ENCODE data around the gene LTC4S.

Gene LTC4S

DNA sequence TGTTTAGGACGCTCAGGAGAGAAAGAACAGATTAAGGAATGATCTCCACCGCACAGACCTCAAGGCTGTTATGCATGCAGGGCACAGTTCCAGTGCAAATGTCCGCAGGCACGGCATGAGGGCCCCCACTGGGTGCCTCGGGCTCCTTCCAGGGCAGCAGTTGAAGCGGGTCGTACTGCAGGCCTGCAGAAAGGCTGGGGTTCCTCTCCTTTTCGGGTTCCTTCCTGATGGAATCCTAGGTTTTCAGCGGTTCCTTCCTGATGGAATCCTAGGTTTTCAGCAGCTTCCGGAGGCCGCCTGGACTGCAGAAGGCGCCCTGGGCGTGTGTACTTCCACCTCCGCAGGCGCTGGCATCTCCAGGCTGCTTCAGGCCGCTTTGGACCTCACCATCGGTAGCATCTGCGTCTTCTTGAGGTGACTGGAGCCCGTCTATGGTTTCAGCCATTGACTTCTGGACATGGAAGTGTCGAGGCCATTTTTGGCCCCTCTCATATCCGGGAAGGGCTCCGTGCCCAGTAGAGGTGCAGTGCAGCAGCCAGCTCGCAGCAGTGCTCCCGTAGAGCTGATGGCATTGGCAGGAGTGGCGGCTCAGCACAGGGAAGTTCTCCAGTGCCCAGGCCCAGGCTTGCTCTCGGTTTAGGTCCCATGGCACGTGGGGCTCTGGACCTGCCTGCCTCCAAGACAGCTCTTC is 18.5 kb downstream of the LTC4S start:
- DNase-seq (ENCODE audit: low spot score), result no peak

GRCh38 chr5:179812997-179813607 is 19.3 kb downstream of the LTC4S start:
- no peak for DNase-seq (ENCODE audit: low spot score)

DNA sequence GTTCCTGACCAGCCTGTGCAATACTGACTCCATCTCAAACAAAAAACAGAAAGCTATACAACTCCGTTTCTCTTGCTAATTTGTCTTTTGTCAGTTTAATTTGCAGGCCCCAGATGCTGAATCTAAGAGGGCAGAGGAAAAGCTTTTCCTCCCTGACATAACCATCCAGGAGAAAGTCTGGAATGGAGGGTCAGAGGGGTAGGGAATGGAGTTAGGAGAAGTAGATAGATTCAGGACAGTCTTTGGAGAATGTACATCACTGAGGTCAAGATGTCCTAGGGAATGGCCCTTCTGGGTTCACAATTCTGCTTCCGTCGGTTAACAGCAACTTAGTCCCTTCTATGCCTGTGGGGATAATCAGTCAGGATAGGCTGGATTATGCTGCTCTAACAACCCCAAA is 20.3 kb downstream of the LTC4S start:
- DNase-seq (ENCODE audit: low spot score), result no peak

DNA sequence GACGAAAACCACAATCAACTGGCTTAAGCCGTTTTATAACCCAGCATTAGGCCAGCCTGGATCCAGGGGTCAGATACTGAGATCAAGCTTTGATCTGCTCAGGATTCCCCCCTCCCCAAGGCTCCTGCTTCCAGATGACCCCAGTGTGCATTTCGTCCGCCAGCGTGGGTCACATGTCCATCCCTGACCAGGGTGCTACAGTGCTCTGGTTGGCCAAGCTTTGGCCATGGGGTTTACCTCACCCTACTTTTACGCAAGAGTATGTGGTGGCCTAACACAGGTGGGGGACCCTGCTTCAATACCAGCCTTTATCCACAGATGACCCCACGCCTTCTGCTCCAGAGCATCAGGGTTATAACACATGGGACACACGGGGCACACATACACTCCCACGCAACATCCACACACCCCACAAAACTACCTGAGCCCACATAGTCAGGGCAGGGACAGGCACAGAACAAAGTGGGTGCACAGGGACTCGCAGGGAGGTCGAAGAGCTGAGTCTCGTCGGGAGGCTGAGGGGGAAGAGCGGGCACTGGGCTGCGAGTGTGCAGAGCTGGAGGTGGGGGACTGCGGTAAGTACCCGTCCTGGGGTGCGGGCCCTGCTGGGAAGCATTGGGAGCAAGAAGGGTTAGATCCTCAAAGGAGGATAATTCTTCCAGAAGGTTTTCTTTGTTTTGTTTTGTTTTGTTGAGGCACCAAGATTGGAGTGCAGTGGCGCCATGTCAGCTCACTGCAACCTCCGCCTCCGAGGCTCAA is 21.9 kb downstream of the LTC4S start:
- DNase-seq (ENCODE audit: low spot score), result no peak

GRCh38 chr5:179816401-179816795 is 22.6 kb downstream of the LTC4S start:
- DNase-seq (ENCODE audit: low spot score), result no peak

- peak; percentile 60 for DNase-seq (ENCODE audit: low spot score)
These were observed 23.1 kb downstream of the LTC4S start for GRCh38 chr5:179816796-179817469.

DNA sequence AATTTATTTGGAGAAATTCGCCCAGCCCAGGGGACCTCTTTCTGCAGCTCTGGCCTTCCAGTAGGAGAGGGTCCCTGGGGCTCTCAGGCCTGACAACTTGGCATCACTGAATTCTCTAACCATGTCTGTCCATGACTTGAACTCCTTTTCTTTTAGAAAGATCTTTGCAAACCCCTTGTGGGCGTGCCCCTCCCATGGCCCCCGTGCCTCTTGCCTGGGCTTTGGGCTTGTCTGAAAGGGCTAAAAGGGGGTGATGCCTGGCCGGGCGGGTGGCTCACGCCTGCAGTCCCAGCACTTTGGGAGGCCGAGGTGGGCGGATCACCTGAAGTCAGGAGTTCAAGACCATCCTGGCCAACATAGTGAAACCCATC is 23.7 kb downstream of the LTC4S start:
- no peak for DNase-seq (ENCODE audit: low spot score)

- DNase-seq (ENCODE audit: low spot score), result no peak
These were observed 24.3 kb downstream of the LTC4S start for GRCh38 chr5:179817890-179818745.

DNA sequence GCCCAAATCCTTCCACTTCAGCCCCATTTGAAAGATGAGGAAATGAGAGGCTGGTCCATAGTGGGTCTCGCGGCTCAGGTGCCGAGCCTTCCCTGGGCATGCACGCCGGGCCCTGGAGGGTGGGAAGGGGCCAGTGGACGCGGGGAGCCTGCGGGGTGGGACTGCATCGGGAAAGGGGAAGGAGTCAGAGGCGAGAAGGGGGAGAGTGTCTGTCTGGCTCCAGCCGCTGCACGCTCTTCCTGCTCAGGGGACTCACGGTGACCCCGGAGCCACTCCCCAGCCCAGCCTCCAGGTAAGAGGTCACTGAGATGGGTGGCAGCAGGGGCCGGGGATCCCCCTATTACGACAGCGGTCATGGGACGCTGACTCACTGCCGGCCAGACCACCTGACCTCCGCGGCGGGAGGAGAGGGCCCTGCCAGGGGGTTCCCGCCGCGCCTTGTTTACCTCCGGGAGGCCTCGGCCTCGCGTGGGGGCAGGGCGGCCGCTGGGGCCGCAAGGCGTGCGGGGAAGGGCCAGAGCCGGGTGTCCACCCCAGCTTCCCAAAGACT is 25.0 kb downstream of the LTC4S start:
- DNase-seq (ENCODE audit: low spot score), result peak; percentile 96

DNA sequence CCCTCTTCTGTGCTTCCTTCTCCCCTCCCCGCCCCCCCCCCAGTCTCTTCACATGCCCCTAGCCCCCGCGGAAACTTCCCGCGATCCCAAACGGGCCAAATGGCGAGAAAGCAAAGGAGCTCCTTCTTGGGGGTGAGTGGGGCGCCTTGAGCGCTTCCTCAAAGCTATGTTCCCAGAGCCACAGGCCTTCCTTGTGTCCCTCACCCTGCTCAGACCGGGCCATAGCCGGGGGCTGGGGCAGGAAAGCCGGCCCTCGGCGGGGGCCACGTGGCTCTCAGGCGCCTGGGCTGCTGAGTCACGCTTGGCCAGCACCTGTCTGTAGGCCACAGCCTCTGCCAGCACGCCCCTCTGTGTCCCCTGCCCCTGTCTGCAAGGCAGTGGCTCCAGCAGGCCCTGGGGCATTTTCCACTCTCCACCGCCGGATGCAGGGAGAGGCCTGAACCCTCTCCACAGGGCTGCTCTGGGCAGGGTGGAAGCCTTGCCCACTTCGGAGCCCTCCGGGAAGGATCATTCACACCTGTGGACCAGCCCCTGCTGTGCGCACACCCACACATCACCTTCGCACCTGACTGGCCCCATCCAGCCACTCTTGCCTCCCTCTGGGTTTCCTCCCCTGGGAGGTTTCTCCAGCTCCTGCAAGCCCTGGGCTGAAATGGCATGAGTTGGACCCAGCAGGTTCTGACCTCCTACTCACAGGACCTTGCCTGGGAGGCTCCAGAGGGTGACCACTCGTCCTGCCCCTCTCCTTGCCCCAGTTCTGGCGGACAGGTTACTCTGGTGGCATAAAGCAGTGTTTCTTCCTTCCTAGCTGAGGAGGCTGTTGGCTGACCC is 25.7 kb downstream of the LTC4S start:
- peak; percentile 74 for DNase-seq (ENCODE audit: low spot score)

- DNase-seq (ENCODE audit: low spot score), result no peak
These were observed 26.3 kb downstream of the LTC4S start for GRCh38 chr5:179820127-179820482.

GRCh38 chr5:179820483-179821297 is 26.9 kb downstream of the LTC4S start, which contains the start of gene SQSTM1:
Gene SQSTM1, plus strand, starts transcription at chr5:179820905. Its CDS starts 32 bp downstream, at chr5:179820937.
- DNase-seq (ENCODE audit: low spot score), result peak; percentile 95

GRCh38 chr5:179821298-179822058 is 27.7 kb downstream of the LTC4S start:
- peak; percentile 97 for DNase-seq (ENCODE audit: low spot score)

GRCh38 chr5:179822059-179822432 is 28.3 kb downstream of the LTC4S start:
- no peak for DNase-seq (ENCODE audit: low spot score)

DNA sequence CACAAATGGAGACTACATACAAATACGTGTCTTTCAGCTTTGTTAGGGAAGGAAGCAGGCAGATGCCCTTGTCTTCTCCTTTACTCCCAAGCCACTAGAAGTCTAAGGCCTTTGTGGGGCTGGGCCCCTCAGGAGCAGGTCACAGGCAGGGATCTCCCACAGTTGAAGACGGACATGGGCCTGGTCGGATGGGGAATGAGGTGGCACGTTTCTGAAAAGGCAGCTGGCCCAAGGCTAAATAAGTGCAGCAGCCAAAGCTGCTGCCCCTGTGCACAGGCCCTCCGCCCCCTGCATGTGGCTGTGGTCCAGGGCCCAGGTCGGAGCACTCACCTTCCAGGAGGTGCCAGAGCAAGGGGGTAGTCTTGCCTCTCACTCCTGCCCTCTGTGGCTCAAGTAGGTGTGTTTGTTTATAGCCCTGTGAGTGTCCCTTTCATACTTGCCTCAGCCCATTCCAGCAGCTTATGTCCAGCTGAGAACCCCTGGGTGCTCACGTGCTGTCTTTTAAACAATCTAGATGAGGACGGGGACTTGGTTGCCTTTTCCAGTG is 28.7 kb downstream of the LTC4S start:
- DNase-seq (ENCODE audit: low spot score), result no peak

- DNase-seq (ENCODE audit: low spot score), result no peak
These were observed 30.4 kb downstream of the LTC4S start for GRCh38 chr5:179823937-179824744.

DNA sequence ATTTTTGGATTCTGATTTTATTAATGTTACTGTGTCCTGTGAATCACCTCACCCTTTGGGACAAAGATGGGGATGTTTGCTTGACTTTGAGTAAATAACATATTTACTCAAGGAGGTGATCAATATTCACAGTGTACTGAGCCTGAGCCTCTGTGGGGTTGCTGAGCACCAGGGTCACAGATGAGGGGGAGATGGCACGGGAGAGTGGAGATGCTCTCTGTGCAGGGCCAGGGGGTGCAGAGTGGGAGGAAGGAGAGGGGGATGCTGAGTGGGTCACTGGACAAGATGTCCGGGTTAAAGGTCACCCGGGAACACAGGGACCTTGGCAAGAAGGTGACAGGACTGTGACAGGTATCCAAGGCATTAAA is 30.9 kb downstream of the LTC4S start:
- no peak for DNase-seq (ENCODE audit: low spot score)

GRCh38 chr5:179825655-179826182 is 31.9 kb downstream of the LTC4S start:
- no peak for DNase-seq (ENCODE audit: low spot score)
